ENCODE measurements around the gene IGSF8.

The IGSF8 gene

GRCh38 chr1:160097911-160098851 lies at the start of gene IGSF8:
TSS of gene IGSF8 (minus strand) at chr1:160098619. CDS start at chr1:160098472, 147 bp downstream.
- peak; percentile 88 to 93 for DNase-seq (ENCODE audit: extremely low read depth in 1 of 2, low read depth in 1 of 2)

- no peak for DNase-seq (ENCODE audit: extremely low read depth in 1 of 2, low read depth in 1 of 2)
These were observed 49.7 kb upstream of the IGSF8 start for GRCh38 chr1:160148121-160148520.

- no peak for DNase-seq (ENCODE audit: extremely low read depth in 1 of 2, low read depth in 1 of 2)
These were observed 47.7 kb upstream of the IGSF8 start for GRCh38 chr1:160146107-160146506.

- no peak for DNase-seq (ENCODE audit: extremely low read depth in 1 of 2, low read depth in 1 of 2)
These were observed 46.5 kb upstream of the IGSF8 start for GRCh38 chr1:160144921-160145320.

- DNase-seq (ENCODE audit: extremely low read depth in 1 of 2, low read depth in 1 of 2): no peak
These were observed 45.3 kb upstream of the IGSF8 start for GRCh38 chr1:160143695-160144094.

- no peak for DNase-seq (ENCODE audit: extremely low read depth in 1 of 2, low read depth in 1 of 2)
These were observed 41.4 kb upstream of the IGSF8 start for GRCh38 chr1:160139840-160140239.

- no peak for DNase-seq (ENCODE audit: extremely low read depth in 1 of 2, low read depth in 1 of 2)
These were observed 38.9 kb upstream of the IGSF8 start for GRCh38 chr1:160137216-160137862.

- DNase-seq (ENCODE audit: extremely low read depth in 1 of 2, low read depth in 1 of 2): no peak
These were observed 38.4 kb upstream of the IGSF8 start for GRCh38 chr1:160136926-160137200.

GRCh38 chr1:160136121-160136925 lies 37.9 kb upstream of the IGSF8 start:
- DNase-seq (ENCODE audit: extremely low read depth in 1 of 2, low read depth in 1 of 2): no peak

GRCh38 chr1:160134791-160135572 lies 36.6 kb upstream of the IGSF8 start:
- no peak for DNase-seq (ENCODE audit: extremely low read depth in 1 of 2, low read depth in 1 of 2)

GRCh38 chr1:160133990-160134770 lies 35.8 kb upstream of the IGSF8 start:
- no peak for DNase-seq (ENCODE audit: extremely low read depth in 1 of 2, low read depth in 1 of 2)

GRCh38 chr1:160131803-160132565 lies 33.6 kb upstream of the IGSF8 start:
- DNase-seq (ENCODE audit: extremely low read depth in 1 of 2, low read depth in 1 of 2): no peak

- DNase-seq (ENCODE audit: extremely low read depth in 1 of 2, low read depth in 1 of 2): no peak
These were observed 32.5 kb upstream of the IGSF8 start for GRCh38 chr1:160130939-160131338.

- no peak for DNase-seq (ENCODE audit: extremely low read depth in 1 of 2, low read depth in 1 of 2)
These were observed 32.1 kb upstream of the IGSF8 start for GRCh38 chr1:160130486-160130885.

GRCh38 chr1:160129966-160130365 lies 31.5 kb upstream of the IGSF8 start:
- DNase-seq (ENCODE audit: extremely low read depth in 1 of 2, low read depth in 1 of 2): no peak

- DNase-seq (ENCODE audit: extremely low read depth in 1 of 2, low read depth in 1 of 2): no peak
These were observed 31.1 kb upstream of the IGSF8 start for GRCh38 chr1:160129558-160129957.

- no peak for DNase-seq (ENCODE audit: extremely low read depth in 1 of 2, low read depth in 1 of 2)
These were observed 30.6 kb upstream of the IGSF8 start for GRCh38 chr1:160129046-160129445.

- DNase-seq (ENCODE audit: extremely low read depth in 1 of 2, low read depth in 1 of 2): no peak
These were observed 30.2 kb upstream of the IGSF8 start for GRCh38 chr1:160128636-160129035.

- no peak for DNase-seq (ENCODE audit: extremely low read depth in 1 of 2, low read depth in 1 of 2)
These were observed 29.6 kb upstream of the IGSF8 start for GRCh38 chr1:160127865-160128523.

Measured in activated CD8-positive, alpha-beta memory T cell treated with anti-CD3 and anti-CD28 coated beads for 1 hour (primary cell).